ENCODE results near the gene COMMD4. TPM values are rescaled to one million over a fixed set of nuclear protein-coding genes. Genes with fewer than 3 reads are reported as not detected.

The COMMD4 gene
- polyA plus RNA-seq, 3 donors: 41.1 to 63.1 (median 41.3) TPM

- Mint-ChIP-seq H3K27me3 (ENCODE audit: low read depth in 3 of 3) (peaks cover 0 to 1% (median under 1%) of the 10 kb centered on the region in 3 donors), H3K9me3 (no peaks in the 10 kb centered on the region), H3K4me1 (peaks cover 7% of the 10 kb centered on the region), H3K36me3 (peaks cover 50 to 84% of the 10 kb centered on the region in 2 donors), H3K4me3 (no peak overlapping the region), H3K27ac (no peak overlapping the region)
- H3K9ac ChIP-seq (ENCODE audit: insufficient read depth, low read length, poor library complexity, severe bottlenecking): no peak overlapping the region
- WGBS (ENCODE audit: insufficient coverage): 98% methylated on average over 9 of the region's 9 CpGs
- no peak for DNase-seq
- no peak overlapping the region for H3K27ac ChIP-seq (ENCODE audit: low read depth in 1 of 2, low read length in 2 of 2)
- H3K27me3 ChIP-seq (ENCODE audit: control insufficient read depth in 2 of 2, insufficient read depth in 2 of 2, low read length in 2 of 2): no peaks in the 10 kb centered on the region
- no peaks in the 10 kb centered on the region for H3K79me2 ChIP-seq (ENCODE audit: insufficient read depth, low read length)
- TF ChIP-seq CTCF (IDR thresholded peaks at IDR 0.05): no peak
- no peak overlapping the region for H3K4me2 ChIP-seq (replicated peaks; ENCODE audit: extremely low read depth, low read length, poor library complexity, severe bottlenecking)
- no peak overlapping the region for H3K4me3 ChIP-seq (replicated peaks in 1 of 3; ENCODE audit: low read depth in 2 of 3, low read length in 3 of 3)
- no peaks in the 10 kb centered on the region for H3K9me3 ChIP-seq (replicated peaks in 1 of 2; ENCODE audit: control insufficient read depth in 1 of 2, insufficient read depth in 1 of 2, low read length in 2 of 2)
- intact Hi-C loops (cut with micrococcal nuclease): no loop called here
- peaks cover 65% of the 10 kb centered on the region for H4K20me1 ChIP-seq (ENCODE audit: insufficient read depth, low read length)
- H3K4me1 ChIP-seq (ENCODE audit: control insufficient read depth in 1 of 2, insufficient read depth in 2 of 2, low read length in 2 of 2): peaks cover 4 to 10% of the 10 kb centered on the region in 2 donors
- H3K36me3 ChIP-seq (replicated peaks in 1 of 2; ENCODE audit: control insufficient read depth in 1 of 2, insufficient read depth in 2 of 2, low read length in 2 of 2): peaks cover 80 to 87% of the 10 kb centered on the region in 2 donors
- H2AFZ ChIP-seq (ENCODE audit: insufficient read depth, low read depth, low read length, poor library complexity, severe bottlenecking): no peak overlapping the region
These were observed 27.9 kb downstream of the COMMD4 start for GRCh38 chr15:75363786-75364185.

DNA sequence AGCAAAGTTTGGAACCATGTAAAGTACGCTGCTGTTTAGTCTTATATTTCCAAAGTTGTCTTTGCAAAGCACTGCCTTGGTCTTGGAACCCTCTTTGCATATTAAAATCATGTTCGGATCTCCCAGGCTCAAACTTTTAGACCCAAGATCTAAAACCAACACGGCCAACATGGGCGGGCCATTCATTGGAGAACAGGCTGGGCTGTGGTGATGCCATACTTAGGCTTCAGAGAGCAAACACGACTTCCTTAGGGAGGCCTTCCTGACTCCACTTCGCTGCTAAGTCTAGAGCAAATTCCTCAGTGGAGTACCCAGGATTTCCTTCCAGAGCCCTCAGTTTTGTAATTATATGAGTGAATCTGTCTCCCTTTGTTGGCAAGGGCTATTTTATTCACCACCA is 29.0 kb downstream of the COMMD4 start:
- Mint-ChIP-seq H3K27ac (no peak overlapping the region), H3K9me3 (no peaks in the 10 kb centered on the region), H3K4me1 (peaks cover 18% of the 10 kb centered on the region), H3K27me3 (ENCODE audit: low read depth in 3 of 3) (peaks cover 0 to 2% (median 1%) of the 10 kb centered on the region in 3 donors), H3K4me3 (no peak overlapping the region), H3K36me3 (peaks cover 43 to 75% of the 10 kb centered on the region in 2 donors)
- Histone ChIP-seq H3K9me3 (replicated peaks in 1 of 2; ENCODE audit: control insufficient read depth in 1 of 2, insufficient read depth in 1 of 2, low read length in 2 of 2) (no peaks in the 10 kb centered on the region), H3K27ac (ENCODE audit: low read depth in 1 of 2, low read length in 2 of 2) (no peak overlapping the region), H3K4me3 (replicated peaks in 1 of 3; ENCODE audit: low read depth in 2 of 3, low read length in 3 of 3) (no peak overlapping the region), H2AFZ (ENCODE audit: insufficient read depth, low read depth, low read length, poor library complexity, severe bottlenecking) (no peak overlapping the region), H3K9ac (ENCODE audit: insufficient read depth, low read length, poor library complexity, severe bottlenecking) (no peak overlapping the region), H3K4me1 (ENCODE audit: control insufficient read depth in 1 of 2, insufficient read depth in 2 of 2, low read length in 2 of 2) (peaks cover 13 to 19% of the 10 kb centered on the region in 2 donors), H3K4me2 (replicated peaks; ENCODE audit: extremely low read depth, low read length, poor library complexity, severe bottlenecking) (no peak overlapping the region), H4K20me1 (ENCODE audit: insufficient read depth, low read length) (peaks cover 66% of the 10 kb centered on the region), H3K27me3 (ENCODE audit: control insufficient read depth in 2 of 2, insufficient read depth in 2 of 2, low read length in 2 of 2) (no peaks in the 10 kb centered on the region), H3K79me2 (ENCODE audit: insufficient read depth, low read length) (peaks cover 6% of the 10 kb centered on the region), H3K36me3 (replicated peaks in 1 of 2; ENCODE audit: control insufficient read depth in 1 of 2, insufficient read depth in 2 of 2, low read length in 2 of 2) (peaks cover 70 to 77% of the 10 kb centered on the region in 2 donors)
- WGBS (ENCODE audit: insufficient coverage): 100% methylated on average over 4 of the region's 6 CpGs
- no peak for DNase-seq
- no peak for TF ChIP-seq CTCF (IDR thresholded peaks at IDR 0.05)
- intact Hi-C loops (cut with micrococcal nuclease): loop anchor here in 1 of 2 donors (5.0 kb wide), 1 partner anchor 87 kb away; the partner anchor contains the start of gene SIN3A
